H1 (cell line): Measurements from ENCODE around the gene PTPRD. TPM values are rescaled to one million over a fixed set of nuclear protein-coding genes. Genes with fewer than 3 reads are reported as not detected.

Experiments
- CTCF ChIA-PET: fragments of 300-600 bp; sonication (Branson Sonifier 250); formaldehyde crosslinking; loops from one replicate; lab custom pipeline; 2021; ENCODE audit not compliant: partially characterized antibody; lab: Charles Lee
- POLR2A ChIA-PET: fragments of 300-600 bp; sonication (Branson Sonifier 250); formaldehyde crosslinking; loops from one replicate; lab custom pipeline; 2021; ENCODE audit warnings: inconsistent platforms; ENCODE audit not compliant: partially characterized antibody; lab: Charles Lee
- DNase-seq, 2 experiments: peaks; one replicate each; pipeline versions ENCODE4 v3.0.0 to v3.0.0-alpha.2; 2010 to 2022; ENCODE audit warnings: low spot score in 2 of 2, low read depth in 1 of 2, mixed read lengths in 1 of 2
- FAIRE-seq: peaks from 2 replicates; lab custom pipeline; 2011; peaks lifted over from hg19 to GRCh38; lab: Jason Lieb, UNC
- H2AFZ ChIP-seq: 2 replicates; pipeline ENCODE4 v1.8.1; 2012; ENCODE audit warnings: low read length, inconsistent platforms
- H2AK5ac ChIP-seq: 2 replicates; pipeline ENCODE4 v1.6.1; 2013; ENCODE audit warnings: low read depth, low read length
- H2BK120ac ChIP-seq: replicated peaks from 2 replicates; pipeline ENCODE3; 2013; ENCODE audit warnings: low read depth, low read length, inconsistent platforms
- H2BK12ac ChIP-seq: 2 replicates; pipeline ENCODE4 v1.6.1; 2013; ENCODE audit warnings: low read depth, low read length
- H2BK15ac ChIP-seq: 2 replicates; pipeline ENCODE4 v1.6.1; 2013; ENCODE audit warnings: low read length
- H2BK20ac ChIP-seq: 2 replicates; pipeline ENCODE4 v1.6.1; 2013; ENCODE audit warnings: low read length
- H2BK5ac ChIP-seq: 2 replicates; pipeline ENCODE4 v1.6.1; 2013; ENCODE audit warnings: low read depth, low read length
- H3K14ac ChIP-seq: 2 replicates; pipeline ENCODE4 v1.6.1; 2013; ENCODE audit warnings: inconsistent platforms; ENCODE audit not compliant: insufficient read length
- H3K18ac ChIP-seq: 2 replicates; pipeline ENCODE4 v1.6.1; 2013; ENCODE audit warnings: low read length; ENCODE audit errors: extremely low read depth
- H3K23ac ChIP-seq: 2 replicates; pipeline ENCODE4 v1.6.1; 2013; ENCODE audit warnings: inconsistent platforms; ENCODE audit not compliant: insufficient read length
- H3K23me2 ChIP-seq: 2 replicates; pipeline ENCODE4 v1.6.1; 2013; ENCODE audit warnings: low read depth, low read length
- H3K27ac ChIP-seq: 2 replicates; pipeline ENCODE4 v1.6.1; 2011; ENCODE audit warnings: low read depth, low read length, inconsistent platforms
- H3K27me3 ChIP-seq, 4 experiments: replicated peaks in 1 of 4; 1 replicate in 1 of 4; 2 replicates in 3 of 4; pipeline versions ENCODE4 v1.6.1 to v1.8.1; 2011 to 2013; ENCODE audit warnings: low read length in 3 of 4, mild to moderate bottlenecking in 3 of 4, inconsistent platforms in 2 of 4, mixed read lengths in 2 of 4, moderate library complexity in 1 of 4; ENCODE audit not compliant: control insufficient read depth in 3 of 4, insufficient read depth in 3 of 4; ENCODE audit errors: extremely low read depth in 1 of 4
- H3K36me3 ChIP-seq, 4 experiments: 2 replicates each; pipeline versions ENCODE4 v1.6.1 to v1.8.1; 2011 to 2013; ENCODE audit warnings: mild to moderate bottlenecking in 4 of 4, low read length in 3 of 4, moderate library complexity in 2 of 4, control low read depth in 1 of 4, inconsistent platforms in 1 of 4; ENCODE audit not compliant: insufficient read depth in 4 of 4, control insufficient read depth in 2 of 4
- H3K4ac ChIP-seq: replicated peaks from 2 replicates; pipeline ENCODE3; 2013; ENCODE audit warnings: low read length, low read depth, mixed read lengths, inconsistent platforms; ENCODE audit not compliant: insufficient read length
- H3K4me1 ChIP-seq, 4 experiments: replicated peaks in 1 of 4; 1 replicate in 1 of 4; 2 replicates in 3 of 4; pipeline versions ENCODE4 v1.6.1 to v1.8.1; 2011 to 2013; ENCODE audit warnings: low read length in 3 of 4, inconsistent platforms in 2 of 4, mixed read lengths in 1 of 4; ENCODE audit not compliant: insufficient read depth in 4 of 4, control insufficient read depth in 3 of 4
- H3K4me2 ChIP-seq, 2 experiments: 2 replicates each; pipeline versions ENCODE4 v1.6.1 to v1.8.1; 2011 to 2013; ENCODE audit warnings: low read depth in 2 of 2, low read length in 2 of 2, control low read depth in 1 of 2, inconsistent platforms in 1 of 2, mild to moderate bottlenecking in 1 of 2; ENCODE audit not compliant: insufficient read depth in 1 of 2
- H3K4me3 ChIP-seq, 4 experiments: fragments of 200-600, 300-600 bp in 1 of 4; sonication (generic), shearing (Covaris generic), sonication (Bioruptor Twin) in 1 of 4; 2 replicates each; pipeline versions ENCODE4 v1.5.1 to v1.8.1; 2011 to 2016; ENCODE audit warnings: low read length in 4 of 4, low read depth in 3 of 4, control low read depth in 2 of 4, inconsistent platforms in 2 of 4, mild to moderate bottlenecking in 2 of 4, mixed read lengths in 1 of 4, moderate library complexity in 1 of 4; ENCODE audit not compliant: insufficient read depth in 2 of 4; ENCODE audit errors: extremely low read depth in 1 of 4
- H3K56ac ChIP-seq: replicated peaks from 2 replicates; pipeline ENCODE3; 2013; ENCODE audit warnings: low read depth, mild to moderate bottlenecking, mixed read lengths, low read length, inconsistent platforms; ENCODE audit not compliant: insufficient read length
- H3K79me1 ChIP-seq: 2 replicates; pipeline ENCODE4 v1.6.1; 2013; ENCODE audit warnings: low read depth, low read length, control low read depth
- H3K79me2 ChIP-seq, 2 experiments: 2 replicates each; pipeline versions ENCODE4 v1.6.1 to v1.8.1; 2012 to 2013; ENCODE audit warnings: low read length in 2 of 2, mild to moderate bottlenecking in 2 of 2, inconsistent platforms in 1 of 2; ENCODE audit not compliant: insufficient read depth in 2 of 2, control insufficient read depth in 1 of 2
- H3K9ac ChIP-seq, 4 experiments: replicated peaks in 1 of 4; 1 replicate in 1 of 4; 2 replicates in 3 of 4; pipeline versions ENCODE4 v1.6.1 to v1.8.1; 2011 to 2013; ENCODE audit warnings: low read depth in 3 of 4, low read length in 3 of 4, control low read depth in 2 of 4, mild to moderate bottlenecking in 2 of 4, moderate library complexity in 2 of 4, inconsistent platforms in 1 of 4; ENCODE audit errors: extremely low read depth in 1 of 4
- H3K9me3 ChIP-seq, 2 experiments: 2 replicates each; pipeline versions ENCODE4 v1.6.1 to v1.8.1; 2012 to 2013; ENCODE audit warnings: mild to moderate bottlenecking in 2 of 2, moderate library complexity in 2 of 2, control low read depth in 1 of 2, inconsistent platforms in 1 of 2, low read depth in 1 of 2, low read length in 1 of 2, mixed read lengths in 1 of 2; ENCODE audit not compliant: insufficient read depth in 2 of 2
- H4K20me1 ChIP-seq, 2 experiments: replicated peaks in 1 of 2; 2 replicates each; pipeline versions ENCODE3 to v1.8.1; 2011 to 2013; ENCODE audit warnings: inconsistent platforms in 2 of 2, low read length in 2 of 2, mild to moderate bottlenecking in 1 of 2; ENCODE audit not compliant: insufficient read depth in 2 of 2, control insufficient read depth in 1 of 2
- H4K5ac ChIP-seq: 2 replicates; pipeline ENCODE4 v1.6.1; 2013; ENCODE audit warnings: low read length, low read depth, mixed read lengths, inconsistent platforms; ENCODE audit not compliant: insufficient read length
- H4K8ac ChIP-seq: 2 replicates; pipeline ENCODE4 v1.8.0; 2013; ENCODE audit warnings: mild to moderate bottlenecking, moderate library complexity, low read length, inconsistent platforms; ENCODE audit not compliant: insufficient read depth; ENCODE audit errors: extremely low read depth
- H4K91ac ChIP-seq: replicated peaks from 2 replicates; pipeline ENCODE3; 2013; ENCODE audit warnings: low read length, mixed read lengths, inconsistent platforms; ENCODE audit not compliant: insufficient read length
- WGBS, 2 experiments: shearing (Covaris generic) in 1 of 2; methylation state at CpG; one replicate each; pipeline versions ENCODE4 v1.1.6 to v1.1.7; 2013 to 2015; ENCODE audit warnings: low lambda C conversion rate in 2 of 2, mixed read lengths in 2 of 2, inconsistent platforms in 1 of 2, low coverage in 1 of 2, missing lambda C conversion rate in 1 of 2; ENCODE audit not compliant: insufficient replicate concordance in 2 of 2, insufficient coverage in 1 of 2, insufficient read length in 1 of 2; ENCODE audit errors: extremely low coverage in 1 of 2, missing lambda C conversion rate in 1 of 2; 5-methylcytosine and 5-hydroxymethylcytosine counted together
- polyA plus RNA-seq, 7 experiments: library from polyadenylated mRNA; depleted of rRNA in 3 of 7; stranded (reverse) in 5 of 7; unstranded in 2 of 7; fragments of >200 nt in 5 of 7; fragments of 200-250 nt in 2 of 7; gene quantifications; 1 replicate in 5 of 7; 2 replicates in 1 of 7; 4 replicates in 1 of 7; pipeline versions ENCODE4 v1.2.1 to v1.2.3, GENCODE V29; 2011 to 2013; ENCODE audit warnings: missing spikeins in 2 of 7, mixed read lengths in 2 of 7
- total RNA-seq: library from RNA; stranded (reverse); fragmentation: NEBNext Ultra II Directional; extraction: Animal tissue kit (Norgen Biotek cat#: 25700); gene quantifications from 2 replicates; pipeline ENCODE4 v1.2.1, GENCODE V29; 2021

Gene PTPRD
- total and polyA plus RNA-seq, 2 of the 8 experiments (the other 6 are each of a cell fraction or from before 2014, with no cell fraction given), result 17.2 to 77.0 TPM

DNA sequence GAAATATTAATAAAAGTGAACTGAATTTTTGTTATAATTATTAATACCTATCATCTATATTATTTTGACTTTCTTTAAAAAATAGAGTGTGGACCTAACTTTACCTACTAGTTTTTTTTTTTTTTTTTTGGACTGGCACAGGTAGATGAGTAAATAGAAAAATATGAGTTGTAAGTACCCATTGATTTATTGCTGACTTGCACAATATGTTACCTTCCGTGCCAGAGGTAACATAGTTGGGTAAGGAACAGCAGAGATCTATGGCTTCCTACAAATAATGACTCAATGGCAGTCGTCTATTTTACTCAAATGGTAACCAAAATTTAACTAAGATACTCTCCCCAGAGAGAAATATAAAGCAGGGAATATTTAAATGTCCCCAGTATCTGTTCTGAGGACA, 1212.8 kb downstream of the PTPRD start:
- WGBS, 2 experiments, result 94% methylated on average over 2 of the region's 2 CpGs; no CpG with 5 or more reads in 1 of the 2 experiments
- Histone ChIP-seq H3K4me2 (no peak overlapping the region), H2BK12ac (no peak overlapping the region), H4K5ac (no peak overlapping the region), H3K23me2 (no peaks in the 10 kb centered on the region), H3K36me3 (no peaks in the 10 kb centered on the region), H3K14ac (no peak overlapping the region), H3K56ac (no peak overlapping the region), H3K27ac (no peak overlapping the region), H2BK20ac (no peak overlapping the region), H3K4me3 (no peak overlapping the region), H2AFZ (no peak overlapping the region), H3K27me3 (no peaks in the 10 kb centered on the region), H3K79me1 (no peaks in the 10 kb centered on the region), H3K9ac (no peak overlapping the region), H3K23ac (no peak overlapping the region), H3K79me2 (no peaks in the 10 kb centered on the region), H3K4ac (no peak overlapping the region), H2BK120ac (no peak overlapping the region), H2BK15ac (no peak overlapping the region), H4K8ac (no peak overlapping the region), H3K18ac (no peak overlapping the region), H3K9me3 (no peaks in the 10 kb centered on the region), H2BK5ac (no peak overlapping the region), H2AK5ac (no peak overlapping the region), H4K91ac (no peak overlapping the region), H3K4me1 (no peaks in the 10 kb centered on the region; a peak in 1 of 7 replicates), H4K20me1 (no peaks in the 10 kb centered on the region)
- CTCF ChIA-PET, result interaction anchor here (1.1 kb wide), 1 partner anchor 12 kb away, joined by 3 read pairs; no protein-coding TSS in a partner anchor
- no peak for DNase-seq
- POLR2A ChIA-PET, result no interaction called here
- no peak for FAIRE-seq
